Hippocampal formation (tissue), 2 donors: ENCODE measurements around the gene ATP1B2.

Experiments used
- DNase-seq, 2 donors: peaks; one replicate each; lab custom pipeline; 2025; lab: John Stamatoyannopoulos, UW

Gene ATP1B2

GRCh38 chr17:7685533-7686221, 35.0 kb downstream of the ATP1B2 start:
- peak; percentile 85 to 98 for DNase-seq

GRCh38 chr17:7686222-7687071, 35.7 kb downstream of the ATP1B2 start:
- peak; percentile 85 to 97 for DNase-seq

GRCh38 chr17:7687072-7687907, 36.6 kb downstream of the ATP1B2 start, which contains the start of gene TP53:
TP53 (minus strand) TSS chr17:7687490; CDS start chr17:7676594, 10,896 bp downstream.
- peak; percentile 87 to 93 for DNase-seq

- DNase-seq = peak; percentile 96 to 98
Measured at GRCh38 chr17:7687908-7688807, 37.4 kb downstream of the ATP1B2 start, which contains the start of gene WRAP53. WRAP53 (plus strand) TSS chr17:7688477; CDS start chr17:7688649, 172 bp downstream.

GRCh38 chr17:7688808-7689316, 38.1 kb downstream of the ATP1B2 start:
- no peak for DNase-seq

GRCh38 chr17:7695586-7695985, 44.9 kb downstream of the ATP1B2 start:
- DNase-seq = no peak

GRCh38 chr17:7697828-7698588, 47.3 kb downstream of the ATP1B2 start:
- no peak for DNase-seq

GRCh38 chr17:7700510-7700909, 49.8 kb downstream of the ATP1B2 start:
- DNase-seq = no peak

GRCh38 chr17:7701681-7702080, 51.0 kb downstream of the ATP1B2 start:
- DNase-seq = no peak

- DNase-seq = no peak
Measured at GRCh38 chr17:7702776-7703175, 52.0 kb downstream of the ATP1B2 start.

- DNase-seq = no peak
Measured at GRCh38 chr17:7703584-7704479, 53.1 kb downstream of the ATP1B2 start.

GRCh38 chr17:7704601-7705268, 54.0 kb downstream of the ATP1B2 start, which contains the start of gene EFNB3:
EFNB3 (plus strand) TSS chr17:7705202; CDS start chr17:7705599, 397 bp downstream.
- DNase-seq = no peak

- no peak for DNase-seq
Measured at GRCh38 chr17:7705269-7706255, 54.8 kb downstream of the ATP1B2 start.

- no peak for DNase-seq
Measured at GRCh38 chr17:7706631-7707354, 56.1 kb downstream of the ATP1B2 start.
